NB4 (cell line): ENCODE data around the gene SH3RF2.

Source experiments
- CTCF ChIP-seq: IDR thresholded peaks from one replicate; pipeline ENCODE4 v1.5.1; 2012; ENCODE audit warnings: low read depth, low read length
- MYC ChIP-seq: IDR thresholded peaks from 2 replicates; pipeline ENCODE4 v1.6.1; 2011; ENCODE audit warnings: low read depth, low read length
- POLR2A ChIP-seq: IDR thresholded peaks from 2 replicates; pipeline ENCODE4 v1.6.1; 2011; ENCODE audit warnings: mild to moderate bottlenecking; ENCODE audit not compliant: insufficient read length; ENCODE audit errors: extremely low read depth

DNA sequence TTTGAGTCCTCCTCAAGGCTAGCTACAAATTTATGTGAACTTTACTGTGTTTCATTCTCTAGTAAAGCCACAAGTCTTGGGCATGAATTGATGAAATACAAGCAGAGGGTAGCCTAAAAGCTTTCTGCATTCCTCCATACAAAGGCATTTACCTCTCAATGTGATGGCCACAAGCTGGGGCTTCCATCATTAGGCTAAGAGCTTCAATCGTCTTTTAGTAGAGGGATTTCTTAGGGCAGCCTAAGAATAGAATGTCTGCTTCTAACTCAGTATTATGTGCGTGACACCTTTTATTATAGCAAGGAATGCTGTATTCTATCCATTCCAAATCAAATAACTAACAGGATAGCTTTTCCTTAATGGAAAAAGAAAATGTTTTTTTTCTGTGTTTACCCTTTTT, 165.3 kb downstream of the SH3RF2 start:
- no peak for TF ChIP-seq CTCF
- TF ChIP-seq POLR2A: no peak
- TF ChIP-seq MYC: no peak
